Transverse colon (tissue), 4 donors: Measurements from ENCODE around the gene AK4.

Experiments used
- CTCF ChIP-seq, 5 experiments: fragments of 200-600 bp in 3 of 5; fragments of 450-650 bp in 2 of 5; sonication (generic) in 3 of 5; IDR thresholded peaks; 1 replicate in 2 of 5; 2 replicates in 3 of 5; pipeline ENCODE4 v1.5.1; 2016 to 2017; ENCODE audit warnings: antibody characterized with exemption in 5 of 5, inconsistent platforms in 3 of 5, mild to moderate bottlenecking in 2 of 5, moderate library complexity in 1 of 5
- EP300 ChIP-seq: sonication (generic); formaldehyde crosslinking; IDR thresholded peaks from one replicate; pipeline ENCODE4 v1.6.1; 2017; ENCODE audit warnings: antibody characterized with exemption, low read depth
- POLR2A ChIP-seq: fragments of 450-650 bp; IDR thresholded peaks from one replicate; pipeline ENCODE4 v1.6.1; 2016; ENCODE audit warnings: antibody characterized with exemption, mild to moderate bottlenecking, moderate library complexity
- POLR2AphosphoS5 ChIP-seq, 3 donors: sonication (generic); formaldehyde crosslinking; IDR thresholded peaks; one replicate each; pipeline ENCODE4 v1.6.1; 2016; ENCODE audit warnings: antibody characterized with exemption in 3 of 3

DNA sequence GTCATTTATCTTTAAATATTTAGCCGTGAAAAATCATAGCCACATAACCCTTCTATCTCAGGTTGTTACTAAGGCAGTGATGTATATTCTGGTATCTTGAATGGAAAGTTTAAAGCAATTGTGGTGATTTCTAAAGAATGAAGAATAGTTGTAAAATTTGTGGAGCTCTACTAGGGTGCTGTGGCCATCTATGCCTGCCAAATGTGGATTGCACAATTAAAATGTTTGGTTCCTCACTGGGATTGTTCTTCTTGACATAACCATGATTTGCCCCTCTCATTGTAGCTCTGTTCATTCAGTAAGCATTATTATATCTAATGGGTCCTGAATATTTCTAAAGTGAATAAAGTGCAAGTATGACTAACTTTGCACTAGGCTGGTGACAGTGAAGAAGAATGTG, 50.1 kb downstream of the AK4 start:
- TF ChIP-seq CTCF (IDR thresholded peaks at IDR 0.05) (no peak), EP300 (no peak), POLR2A (no peak), POLR2AphosphoS5 (IDR thresholded peaks at IDR 0.05) (no peak)
